Germinal center (tissue), 1 donor: ENCODE data around the gene PTPRK.
"Not testable (repeated sequence)": the region's sequence is repeated elsewhere in the genome, so short reads cannot be mapped to it uniquely, and the experiment has no call there.

Experiments used
- DNase-seq: peaks from one replicate; pipeline ENCODE4 v3.0.0; 2012; ENCODE audit warnings: mixed read lengths, low spot score

The PTPRK gene

GRCh38 chr6:128439627-128440026, 80.8 kb downstream of the PTPRK start:
- no peak for DNase-seq

- no peak for DNase-seq
Observed at GRCh38 chr6:128438393-128438792, 82.0 kb downstream of the PTPRK start.

GRCh38 chr6:128437685-128438084, 82.7 kb downstream of the PTPRK start:
- DNase-seq: no peak

GRCh38 chr6:128434752-128435151, 85.6 kb downstream of the PTPRK start:
- DNase-seq: not testable (repeated sequence)

GRCh38 chr6:128432394-128432793, 88.0 kb downstream of the PTPRK start:
- no peak for DNase-seq

GRCh38 chr6:128427139-128427538, 93.3 kb downstream of the PTPRK start:
- DNase-seq: no peak

- DNase-seq: no peak
Observed at GRCh38 chr6:128425856-128426255, 94.5 kb downstream of the PTPRK start.

GRCh38 chr6:128422871-128423270, 97.5 kb downstream of the PTPRK start:
- DNase-seq: no peak

- no peak for DNase-seq
Observed at GRCh38 chr6:128422200-128422599, 98.2 kb downstream of the PTPRK start.

- DNase-seq: no peak
Observed at GRCh38 chr6:128421788-128422187, 98.6 kb downstream of the PTPRK start.

- DNase-seq: no peak
Observed at GRCh38 chr6:128417698-128418097, 102.7 kb downstream of the PTPRK start.

- DNase-seq: no peak
Observed at GRCh38 chr6:128415387-128415786, 105.0 kb downstream of the PTPRK start.

- no peak for DNase-seq
Observed at GRCh38 chr6:128414943-128415342, 105.5 kb downstream of the PTPRK start.

GRCh38 chr6:128413291-128413690, 107.1 kb downstream of the PTPRK start:
- no peak for DNase-seq

GRCh38 chr6:128412680-128413079, 107.7 kb downstream of the PTPRK start:
- no peak for DNase-seq

- DNase-seq: no peak
Observed at GRCh38 chr6:128410584-128410983, 109.8 kb downstream of the PTPRK start.

- DNase-seq: no peak
Observed at GRCh38 chr6:128409003-128409402, 111.4 kb downstream of the PTPRK start.

- no peak for DNase-seq
Observed at GRCh38 chr6:128406453-128406852, 113.9 kb downstream of the PTPRK start.

GRCh38 chr6:128403618-128404444, 116.6 kb downstream of the PTPRK start:
- DNase-seq: no peak

GRCh38 chr6:128400875-128401274, 119.5 kb downstream of the PTPRK start:
- DNase-seq: no peak

- DNase-seq: no peak
Observed at GRCh38 chr6:128397996-128398395, 122.4 kb downstream of the PTPRK start.

- no peak for DNase-seq
Observed at GRCh38 chr6:128395596-128395995, 124.8 kb downstream of the PTPRK start.

GRCh38 chr6:128395188-128395587, 125.2 kb downstream of the PTPRK start:
- DNase-seq: no peak

- DNase-seq: no peak
Observed at GRCh38 chr6:128394167-128394566, 126.2 kb downstream of the PTPRK start.
